T1000 (cell line): Measurements from ENCODE around the gene EDARADD.

Source experiments
- DNase-seq: peaks from one replicate; lab custom pipeline; 2025; ENCODE audit warnings: mixed read lengths; lab: John Stamatoyannopoulos, UW

Gene EDARADD

DNA sequence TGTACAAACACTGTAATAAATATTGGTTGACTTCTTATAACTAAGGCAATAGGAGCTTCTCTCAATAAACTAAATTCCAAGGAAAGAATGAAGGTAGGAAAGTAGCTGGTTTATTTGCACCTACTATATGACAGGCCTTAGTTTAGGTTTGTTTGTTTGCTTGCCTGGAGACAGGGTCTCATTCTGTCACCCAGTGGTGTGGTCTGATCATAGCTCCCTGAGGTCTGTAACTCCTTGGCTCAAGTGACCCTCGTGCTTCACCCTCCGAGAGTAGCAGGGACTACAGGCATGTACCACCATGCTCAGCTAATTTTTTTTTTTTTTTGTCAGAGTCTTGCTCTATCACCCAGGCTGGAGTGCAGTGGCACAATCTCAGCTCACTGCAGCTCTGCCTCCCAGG is 1.9 kb upstream of the EDARADD start:
- no peak for DNase-seq

DNA sequence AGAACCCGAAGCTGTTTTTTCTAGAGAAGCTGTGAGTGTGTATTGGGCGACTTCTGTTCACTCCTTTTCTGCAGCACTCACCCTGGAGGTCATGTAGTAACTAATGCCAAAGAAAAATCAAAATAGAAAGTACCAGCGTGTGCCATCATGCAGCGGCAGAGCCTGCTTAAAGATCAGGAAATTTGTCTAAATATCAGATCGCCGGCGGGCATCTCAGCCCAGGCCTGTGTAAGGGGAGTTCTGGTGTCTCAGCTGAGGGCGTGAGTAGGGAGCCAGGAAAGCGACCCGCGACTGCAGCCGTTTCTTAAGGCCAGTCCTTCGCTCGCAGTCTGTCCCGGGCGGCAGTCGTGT is 768 bp downstream of the EDARADD start:
- no peak for DNase-seq

DNA sequence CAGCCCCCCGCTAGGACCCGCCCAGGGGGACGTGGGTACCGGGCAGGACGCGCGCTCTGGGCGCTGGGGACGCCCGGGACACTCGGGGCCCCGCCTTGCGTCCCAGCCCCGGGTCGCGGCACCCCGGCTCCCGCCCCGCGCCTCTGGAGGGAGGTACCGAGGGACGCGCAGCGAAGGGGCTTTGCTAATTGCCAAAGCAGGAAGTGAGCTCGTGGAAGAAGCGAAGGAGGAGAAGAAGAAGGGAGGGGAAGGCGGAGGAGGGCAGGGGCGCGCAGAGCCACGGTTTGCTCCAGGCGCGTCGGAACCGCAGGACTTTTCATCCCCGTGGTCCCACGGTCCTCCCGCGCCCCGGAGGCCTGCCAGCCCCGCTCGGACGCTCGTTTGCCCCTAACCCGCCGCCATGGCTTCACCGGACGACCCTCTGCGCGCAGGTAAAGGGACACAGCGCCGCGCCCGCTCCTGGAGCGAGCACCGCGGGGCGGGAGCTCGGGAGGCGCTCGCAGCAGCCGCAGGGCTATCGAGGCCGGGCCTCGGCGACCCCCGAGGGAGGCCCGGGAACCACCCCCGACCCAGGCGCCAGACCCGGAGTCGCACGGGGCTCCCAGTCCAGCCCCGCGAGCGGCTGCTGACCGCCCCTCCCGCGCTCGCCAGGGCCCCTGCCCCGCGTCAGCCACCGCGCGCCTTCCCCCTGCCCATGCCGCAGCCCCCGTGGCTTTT is 1.3 kb downstream of the EDARADD start:
- no peak for DNase-seq

DNA sequence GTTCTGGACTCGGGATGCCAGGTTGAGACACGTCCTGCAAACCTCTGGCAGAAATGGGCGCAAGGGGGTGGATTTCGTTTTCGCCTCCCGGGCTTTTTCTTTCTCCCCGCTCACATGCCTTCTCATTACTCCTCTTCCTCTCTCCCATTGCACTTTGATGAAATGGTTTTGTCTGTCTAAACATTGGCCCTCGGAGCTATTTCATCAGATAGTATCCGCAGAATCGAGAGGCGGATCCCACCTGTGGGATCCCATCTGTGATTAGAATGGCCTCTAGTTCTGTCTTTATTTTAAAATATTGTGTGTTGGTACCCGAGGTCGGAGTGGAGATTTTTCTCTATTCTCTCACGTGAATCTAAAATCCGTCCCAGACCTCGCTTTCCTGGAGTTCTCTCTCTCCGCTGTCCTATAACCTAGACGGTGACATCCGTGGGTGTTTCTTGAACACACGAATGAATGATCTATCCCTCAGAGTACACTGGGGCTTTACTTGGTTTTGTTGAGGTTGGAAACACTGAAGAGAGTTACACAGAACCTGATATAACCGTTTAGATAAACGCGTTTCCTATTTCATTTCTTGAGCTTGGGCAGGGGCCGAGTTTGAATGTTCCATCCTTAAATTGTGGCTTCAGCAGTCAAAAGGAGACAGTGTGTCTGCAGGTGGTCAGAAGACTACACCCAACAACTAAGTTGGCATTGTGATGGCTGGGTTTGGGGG is 2.0 kb downstream of the EDARADD start:
- DNase-seq: no peak

DNA sequence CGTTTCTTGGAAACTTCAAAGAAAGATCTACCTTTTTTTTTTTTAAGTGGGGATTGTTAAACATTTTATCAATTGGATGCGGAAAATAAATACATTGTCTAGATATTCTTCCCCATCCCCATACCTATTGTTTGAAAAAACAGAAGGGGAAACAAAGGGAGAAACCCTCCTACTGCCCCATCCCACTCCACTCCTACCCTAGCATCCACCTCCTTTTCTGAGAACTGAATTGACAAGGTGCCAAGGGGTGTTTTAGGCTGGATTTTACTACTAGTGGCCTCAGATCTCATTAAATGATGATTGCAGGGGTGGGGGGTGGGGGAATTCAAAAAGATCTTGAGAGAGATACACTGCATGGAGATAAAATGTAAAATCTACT is 2.6 kb downstream of the EDARADD start:
- DNase-seq: no peak

DNA sequence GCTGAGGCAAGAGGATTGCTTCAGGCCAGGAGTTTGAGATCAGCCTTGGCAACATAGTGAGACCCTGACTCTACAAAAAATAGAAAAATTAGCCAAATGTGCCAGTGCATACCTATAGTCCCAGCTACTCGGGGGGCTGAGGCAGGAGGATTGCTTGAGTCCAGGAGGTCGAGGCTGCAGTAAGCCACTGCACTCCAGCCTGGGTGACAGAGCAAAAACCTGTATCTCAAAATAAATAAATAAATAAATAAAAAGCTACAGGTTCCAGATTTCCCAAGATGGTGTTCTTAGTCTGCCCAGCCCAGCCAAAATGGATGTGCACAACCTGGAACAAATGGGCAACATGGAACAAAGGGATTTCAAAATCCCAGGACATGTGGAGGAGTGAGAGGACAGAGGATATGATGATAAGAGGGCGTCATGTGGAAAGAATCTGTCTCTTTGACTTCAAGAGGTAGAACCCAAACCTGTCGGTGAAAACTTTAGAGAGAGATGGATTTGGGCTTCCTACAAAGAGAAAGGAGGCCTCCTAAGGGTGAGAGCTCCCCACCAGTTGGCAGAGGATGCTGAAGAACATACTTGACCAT is 3.2 kb downstream of the EDARADD start:
- no peak for DNase-seq

DNA sequence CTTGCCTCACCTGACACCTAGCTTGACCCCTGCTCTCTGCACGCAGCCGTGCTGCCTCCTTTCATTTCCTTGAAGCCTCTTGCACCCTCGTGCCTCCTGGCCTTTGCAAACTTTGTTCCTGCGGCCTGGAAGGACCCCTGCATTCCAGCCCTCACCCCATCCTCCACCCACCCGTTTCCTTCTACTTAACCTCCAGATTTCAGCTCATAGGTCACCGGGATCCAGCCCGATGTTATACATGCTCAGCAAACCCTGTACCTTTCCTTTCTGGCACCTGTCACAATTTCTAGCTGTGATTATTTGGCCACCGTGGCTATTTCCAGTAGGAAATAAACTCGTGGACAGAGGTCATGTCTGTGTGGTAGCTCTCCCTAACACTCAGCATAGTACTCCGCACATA is 4.5 kb downstream of the EDARADD start:
- DNase-seq: no peak

DNA sequence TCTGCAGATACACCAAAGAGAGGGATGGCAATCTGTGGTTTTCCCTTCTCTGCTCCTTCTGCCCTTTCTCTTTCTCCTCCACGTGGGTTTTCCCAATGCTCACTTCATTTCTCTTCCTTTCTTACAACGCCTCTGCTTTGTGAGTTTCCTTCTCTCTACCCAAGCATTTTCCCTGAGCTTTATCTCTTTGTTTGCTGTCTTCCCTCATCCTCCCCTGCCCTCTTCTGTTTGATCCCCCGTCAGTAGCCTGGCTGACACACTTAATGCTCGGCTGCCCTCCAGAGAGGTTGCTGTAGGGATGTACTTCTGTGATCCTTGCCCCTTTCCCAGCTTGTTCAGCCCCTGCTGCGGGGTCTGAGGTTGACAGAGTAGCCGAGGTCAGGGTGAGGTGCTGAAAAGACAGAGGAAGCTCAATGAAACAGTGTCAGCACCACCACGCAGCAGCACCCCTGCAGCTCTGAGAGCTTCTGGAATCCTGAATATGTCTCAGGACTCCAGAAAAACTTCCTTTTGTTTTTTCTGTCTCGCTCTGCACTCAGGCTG is 6.0 kb downstream of the EDARADD start:
- DNase-seq: no peak

DNA sequence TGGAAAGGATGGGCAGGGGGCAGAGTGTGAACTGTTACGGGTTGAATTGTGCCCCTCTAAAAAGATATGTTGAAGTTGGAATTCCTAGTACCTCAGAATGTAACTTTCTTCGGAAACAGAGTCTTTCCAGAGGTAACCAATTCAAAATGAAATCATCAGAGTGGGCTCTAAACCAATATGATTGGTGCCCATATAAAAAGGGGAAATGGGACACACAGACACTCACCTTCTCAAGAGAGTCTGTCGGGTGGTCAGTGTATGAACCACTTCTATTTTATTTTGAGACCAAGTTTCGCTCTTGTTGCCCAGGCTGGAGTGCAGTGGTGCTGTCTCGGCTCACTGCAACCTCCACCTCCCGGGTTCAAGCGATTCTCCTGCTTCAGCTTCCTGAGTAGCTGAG is 7.6 kb downstream of the EDARADD start:
- no peak for DNase-seq

DNA sequence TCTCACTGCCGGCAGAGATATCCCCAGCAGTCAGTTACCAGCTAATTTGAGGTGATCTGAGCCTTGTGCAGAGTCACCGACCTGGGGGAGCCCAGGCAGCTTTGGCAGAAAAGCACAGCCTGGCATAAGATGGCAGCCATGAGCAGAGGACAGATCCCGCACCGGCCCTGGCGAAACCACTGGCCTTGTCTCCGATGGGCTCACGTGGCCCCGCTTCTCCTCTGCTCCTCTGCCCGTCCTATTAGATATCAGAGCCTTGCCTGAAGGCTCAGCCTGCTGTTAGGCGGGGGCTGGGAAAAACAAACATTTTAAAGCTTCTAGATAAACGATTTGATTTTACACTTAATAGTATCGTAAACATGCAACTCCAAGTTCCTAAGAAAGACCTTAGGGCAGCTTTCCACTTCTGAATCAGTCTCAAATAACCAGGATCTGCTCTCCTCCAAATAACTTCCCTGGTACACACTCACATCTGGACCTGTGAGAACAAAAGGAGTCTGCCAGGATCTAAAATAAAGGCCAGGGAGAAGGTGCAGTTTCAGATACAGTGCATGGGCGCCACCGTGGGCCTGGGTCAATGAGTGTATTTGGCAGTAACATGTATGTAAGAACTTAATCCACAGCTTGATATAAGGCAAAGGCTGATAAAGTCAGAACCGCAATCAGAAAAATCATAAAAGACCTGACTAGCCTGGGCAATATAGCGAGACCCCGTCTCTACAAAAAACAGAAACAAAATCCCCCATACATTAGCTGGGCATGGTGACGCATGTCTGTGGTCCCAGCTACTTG is 10.0 kb downstream of the EDARADD start:
- DNase-seq: no peak

DNA sequence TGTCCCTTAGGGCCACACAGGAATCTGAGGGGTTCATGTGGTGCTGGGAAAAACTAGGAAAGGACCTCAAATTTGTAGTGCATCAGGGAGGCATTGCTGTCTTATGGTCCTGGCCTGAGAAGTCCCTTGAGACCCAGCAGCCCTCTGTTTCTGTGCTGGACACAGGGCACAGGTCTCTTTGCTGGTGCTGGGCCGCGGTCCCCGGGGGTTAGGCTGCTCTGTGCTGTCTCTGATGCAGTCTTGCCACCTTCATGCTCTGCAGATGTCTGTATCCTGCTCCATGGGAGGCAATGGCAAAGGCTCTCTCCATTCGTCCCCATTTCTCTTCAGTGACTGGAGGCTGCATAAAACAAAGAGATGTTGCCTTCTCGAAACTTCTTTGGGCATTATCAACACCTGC is 13.0 kb downstream of the EDARADD start:
- DNase-seq: no peak

DNA sequence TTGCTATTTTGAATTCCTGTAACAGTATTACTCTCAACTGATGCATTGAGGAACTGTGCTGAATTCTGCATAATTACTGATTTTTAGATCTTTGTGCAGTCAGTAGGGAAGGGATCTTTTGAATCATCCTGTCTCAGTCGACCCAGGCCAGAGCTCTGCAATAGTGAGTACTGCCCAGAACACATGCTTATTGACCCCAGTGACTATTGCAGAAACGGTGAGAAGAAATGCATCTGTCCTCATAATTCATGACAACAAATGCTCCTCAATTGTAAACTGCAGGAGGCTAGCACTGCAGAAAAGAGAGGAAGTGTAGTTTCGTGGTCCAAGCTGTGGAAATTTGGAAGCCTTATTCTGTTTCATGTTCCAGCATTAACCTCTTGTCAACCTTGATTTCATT is 19.6 kb downstream of the EDARADD start:
- no peak for DNase-seq

DNA sequence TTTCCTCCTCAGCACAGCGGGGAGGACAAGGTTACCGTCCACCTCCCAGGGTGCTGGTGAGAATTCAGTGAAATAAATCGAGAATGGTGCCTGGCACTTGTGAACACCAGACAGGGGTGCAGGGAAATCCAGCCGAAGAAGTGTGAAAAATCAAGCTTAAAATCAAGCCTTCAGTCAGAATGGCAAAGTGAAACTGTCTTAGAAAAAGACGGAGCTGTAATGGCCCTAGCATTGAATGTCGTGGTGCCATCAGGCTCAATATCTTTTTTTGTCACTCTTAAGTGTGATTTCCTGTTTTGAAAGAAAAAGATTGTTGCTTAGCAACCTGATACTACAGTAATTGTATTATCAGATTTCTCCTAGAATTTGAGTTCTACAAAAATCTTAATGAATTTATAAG is 22.1 kb downstream of the EDARADD start:
- no peak for DNase-seq

DNA sequence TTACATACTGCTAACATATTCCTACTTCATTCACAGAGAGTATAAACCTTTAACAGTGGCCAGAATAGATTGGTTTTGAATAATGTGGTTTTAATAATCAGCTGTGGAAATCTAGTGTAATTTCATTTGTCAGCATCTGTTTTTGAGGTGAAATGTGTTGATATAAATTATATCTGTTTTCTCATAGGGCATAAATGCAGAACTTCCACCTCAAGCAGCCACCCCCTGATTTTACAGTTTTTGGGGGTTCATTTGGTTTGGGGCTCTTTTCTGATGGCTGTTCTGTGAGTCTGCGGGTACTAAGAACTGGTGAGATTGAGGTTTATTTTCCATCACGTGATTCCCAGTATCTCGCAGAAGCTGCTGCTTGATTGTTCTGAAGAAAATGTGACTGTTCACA is 23.2 kb downstream of the EDARADD start:
- no peak for DNase-seq

DNA sequence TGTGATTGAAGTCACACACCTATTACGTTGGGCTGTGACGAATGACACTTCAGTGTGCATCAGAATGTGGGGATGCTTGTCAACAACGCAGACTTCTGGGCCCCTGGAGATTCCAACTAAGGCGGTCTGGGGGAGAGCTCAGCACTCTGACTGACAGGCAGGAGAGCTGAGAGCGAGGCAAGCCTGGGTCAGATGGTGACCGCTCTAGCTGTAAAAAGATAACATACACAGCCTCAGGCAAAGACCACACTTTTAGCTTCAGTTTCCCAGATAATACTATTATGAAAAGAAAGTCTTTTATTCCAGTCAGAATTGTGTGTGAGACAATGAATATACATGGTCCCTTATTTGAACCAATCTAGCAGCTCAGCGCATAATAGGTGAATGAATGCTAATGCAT is 25.4 kb downstream of the EDARADD start:
- DNase-seq: no peak

DNA sequence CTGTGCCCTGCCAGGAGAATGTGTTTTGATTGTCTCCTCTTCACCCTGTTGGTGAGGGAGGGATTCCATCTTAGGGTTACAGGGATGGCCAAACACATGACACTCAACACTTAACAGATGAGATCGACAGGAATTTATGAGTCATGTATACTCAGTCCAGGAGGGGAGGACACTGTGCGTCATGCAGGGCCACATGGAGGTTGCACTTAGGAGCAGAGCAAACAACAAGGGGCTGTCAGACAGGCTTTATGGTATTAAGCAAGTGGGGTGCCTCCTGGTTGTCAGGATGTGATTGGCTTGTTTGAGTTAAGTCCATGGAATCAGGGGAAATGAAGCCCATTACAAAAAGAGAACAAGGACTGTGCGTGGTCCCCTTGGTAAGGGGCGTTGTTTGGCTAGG is 26.9 kb downstream of the EDARADD start:
- no peak for DNase-seq

DNA sequence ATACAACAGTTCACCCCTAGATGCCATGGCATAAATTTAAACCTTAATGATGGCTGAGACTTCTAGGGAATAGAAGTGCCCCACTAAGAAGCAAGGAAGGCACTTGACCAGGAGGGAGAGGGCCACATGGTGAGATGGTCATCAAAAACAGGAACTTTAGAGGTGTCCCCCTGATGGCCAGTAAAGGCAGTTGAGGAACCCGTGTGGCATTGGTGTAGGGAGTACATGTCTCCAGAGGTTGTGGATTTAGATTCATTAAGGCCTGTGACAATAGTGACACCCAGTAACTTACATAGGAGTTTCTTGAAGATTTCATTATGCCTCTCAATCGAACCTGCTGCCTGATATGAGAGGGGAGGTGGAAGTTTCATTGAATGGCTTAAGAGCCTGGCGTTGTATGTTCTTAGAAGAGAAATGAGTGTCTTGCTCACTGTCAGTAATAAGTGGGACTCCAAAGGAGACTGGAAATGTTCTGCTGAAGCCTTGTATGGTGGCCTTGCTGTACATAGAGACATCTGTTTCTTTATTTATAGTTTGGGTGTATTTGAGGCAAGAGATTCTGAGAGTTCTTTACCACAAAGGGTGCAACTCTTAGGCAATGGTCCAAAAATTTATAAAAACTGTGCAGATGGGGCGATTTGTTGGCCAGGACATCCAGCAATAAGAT is 27.9 kb downstream of the EDARADD start:
- DNase-seq: no peak

DNA sequence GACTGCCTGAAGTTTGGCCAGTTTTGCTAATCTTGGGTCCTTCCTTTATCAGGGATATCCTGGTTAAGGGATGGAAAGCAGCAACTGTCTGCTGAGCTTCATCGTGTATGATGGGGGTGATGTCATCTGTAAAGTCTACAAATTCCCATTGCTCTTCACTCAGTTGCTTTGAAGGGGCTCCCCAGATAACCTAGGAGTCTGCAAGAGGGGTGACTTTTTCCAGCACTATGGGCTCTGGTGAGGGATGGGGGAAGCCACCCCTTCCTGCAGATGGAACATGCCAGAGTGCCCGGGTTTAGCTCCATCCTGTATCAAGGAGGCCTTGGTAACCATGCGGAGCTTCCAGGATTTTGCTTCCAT is 28.4 kb downstream of the EDARADD start:
- DNase-seq: no peak

DNA sequence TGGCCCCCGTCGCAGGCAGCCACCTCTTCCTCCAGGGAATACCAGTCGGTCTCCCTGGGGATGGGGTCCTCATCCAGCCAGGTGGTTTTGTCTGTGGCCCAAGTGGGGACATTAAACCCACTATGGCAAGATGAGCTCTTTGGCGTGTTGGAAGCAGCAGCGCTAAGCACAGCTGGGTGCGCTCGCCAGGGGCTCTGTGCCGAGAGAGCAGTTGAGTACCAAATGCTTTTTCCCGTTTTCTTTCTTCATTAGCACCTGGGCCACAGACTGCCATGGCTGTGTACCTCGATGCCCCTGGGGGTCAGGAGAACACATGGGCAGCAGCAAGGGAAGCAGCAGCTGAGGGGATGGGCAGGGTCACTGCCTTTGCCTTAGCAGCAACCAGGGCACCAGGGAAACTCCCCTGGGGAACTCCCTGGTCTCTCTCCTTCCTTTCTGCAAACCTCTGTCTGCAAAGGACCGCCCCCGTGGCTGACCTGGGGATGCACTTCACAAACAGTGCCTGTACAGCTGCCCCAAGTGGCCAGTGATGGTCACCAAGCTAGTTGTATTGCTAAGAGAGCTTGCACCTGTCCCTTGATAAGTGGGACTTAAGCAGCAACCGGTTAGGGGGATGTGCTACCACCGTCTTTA is 31.1 kb downstream of the EDARADD start:
- DNase-seq: no peak

DNA sequence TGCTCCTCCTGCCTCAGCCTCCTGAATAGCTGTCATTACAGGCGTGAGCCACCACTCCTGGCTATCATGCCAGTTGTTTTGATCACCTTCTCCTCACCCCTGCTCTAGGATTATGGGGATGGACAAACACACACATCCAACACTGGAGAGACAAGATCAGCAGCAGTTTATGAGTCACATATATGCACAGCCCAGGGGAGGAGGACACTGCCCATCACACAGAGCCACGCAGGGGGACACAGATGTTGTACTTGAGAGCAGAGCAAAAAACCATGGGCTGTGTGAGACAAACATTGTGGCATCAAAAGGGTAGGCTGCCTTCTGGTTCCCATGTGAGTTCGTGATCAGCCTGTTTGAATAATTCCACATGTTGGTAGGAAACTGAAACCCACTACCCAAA is 32.1 kb downstream of the EDARADD start:
- no peak for DNase-seq

DNA sequence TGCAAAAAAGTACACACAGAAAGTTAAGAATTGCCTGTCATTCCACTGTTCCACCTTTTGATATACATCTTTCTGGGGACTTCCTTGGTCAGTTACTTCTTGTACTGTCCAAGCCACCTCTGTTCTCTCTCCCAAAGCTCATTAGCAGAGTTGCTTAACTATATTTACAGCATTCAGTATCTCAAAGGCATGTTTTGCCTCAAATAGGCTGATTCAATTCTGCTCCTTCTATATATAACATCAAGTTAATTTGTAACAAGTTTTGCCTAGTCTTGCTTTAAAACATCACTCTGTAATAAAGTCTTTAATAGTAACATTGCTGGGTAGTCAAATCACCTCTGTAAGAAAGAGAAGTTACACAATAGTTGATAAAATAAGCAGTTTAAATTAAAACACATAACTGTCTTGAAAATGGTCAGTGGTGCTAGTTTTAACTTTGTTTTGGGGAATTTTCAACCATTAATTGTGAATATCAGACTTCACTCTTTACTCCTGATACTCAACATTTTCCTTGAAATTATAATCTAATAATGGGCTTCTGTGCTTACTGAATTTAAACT is 35.7 kb downstream of the EDARADD start:
- DNase-seq: no peak
